Psoas muscle (tissue), 8 donors: Measurements from ENCODE around the gene ZKSCAN2. TPM values are rescaled to one million over a fixed set of nuclear protein-coding genes. Genes with fewer than 3 reads are reported as not detected.

Source experiments
- ATAC-seq, 4 donors: fragments of 200-7000 bp; cut with Tn5 transposase; one replicate each; pipeline ENCODE4 v1.9.1; 2020; ENCODE audit warnings: moderate library complexity in 3 of 4, mild to moderate bottlenecking in 2 of 4
- DNase-seq, 2 donors: peaks; one replicate each; pipeline ENCODE4 v3.0.0-alpha.2; 2020
- H3K27ac ChIP-seq: fragments of 200-600 bp; one replicate; pipeline ENCODE4 v1.8.0; 2022
- H3K27me3 ChIP-seq, 3 donors: fragments of 200-600 bp in 1 of 3; one replicate each; pipeline versions ENCODE4 v1.6.1 to v1.8.0; 2013 to 2022; ENCODE audit warnings: low read length in 2 of 3, mild to moderate bottlenecking in 2 of 3, moderate library complexity in 1 of 3; ENCODE audit not compliant: insufficient read depth in 3 of 3
- H3K36me3 ChIP-seq, 2 donors: fragments of 200-600 bp in 1 of 2; one replicate each; pipeline versions ENCODE4 v1.6.1 to v1.8.0; 2013 to 2022; ENCODE audit warnings: low read depth in 1 of 2, mild to moderate bottlenecking in 1 of 2, moderate library complexity in 1 of 2; ENCODE audit not compliant: insufficient read depth in 1 of 2
- H3K4me1 ChIP-seq: fragments of 200-600 bp; one replicate; pipeline ENCODE4 v1.8.0; 2022
- H3K4me3 ChIP-seq: fragments of 200-600 bp; one replicate; pipeline ENCODE4 v1.8.0; 2022; ENCODE audit warnings: mild to moderate bottlenecking
- H3K9me3 ChIP-seq: fragments of 200-600 bp; one replicate; pipeline ENCODE4 v1.8.0; 2022
- WGBS, 3 donors: extraction: QIAGEN DNeasy Blood & Tissue Kit; methylation state at CpG; one replicate each; pipeline versions ENCODE4 v1.1.6 to v1.1.7; 2013; 5-methylcytosine and 5-hydroxymethylcytosine counted together
- intact Hi-C, 2 donors: fragments of 100-400 bp; cut with DNase I; formaldehyde crosslinking; loops; one replicate each; pipeline versions ENCODE4 v1.11.0 to v1.14.2; 2022
- polyA plus RNA-seq, 3 donors: library from polyadenylated mRNA; stranded (reverse); fragments of 200-250 nt; gene quantifications; one replicate each; pipeline ENCODE4 v1.2.3, GENCODE V29; 2013
- total RNA-seq, 4 donors: library from RNA; stranded (reverse); fragmentation: NEBNext Ultra II Directional in 2 of 4; extraction: Animal tissue kit (Norgen Biotek cat#: 25700) in 2 of 4; gene quantifications; one replicate each; pipeline versions ENCODE4 v1.2.1 to v1.2.4, GENCODE V29; 2021 to 2023
- TF ChIP-seq, protein P1 (sequence below): fragments of 200-600 bp; IDR thresholded peaks from one replicate; pipeline ENCODE4 v1.8.0; 2022; ENCODE audit warnings: antibody characterized with exemption
- donor health status: healthy with polysubstance abuse.
- donor health status: DM: no; HTN: no; CAD: no; lungs with moderate emphysema.
- donor health status: Bipolar disorder and iron deficiency.
- donor health status: healthy.
- donor health status: DM: yes; HTN: yes; CAD: no.
- donor health status: DM: no; HTN: no; CAD: no.
- donor health status: DM: no; HTN: no; CAD: no.
- donor health status: DM: yes; HTN: yes; CAD: no.

Gene ZKSCAN2
- total and polyA plus RNA-seq, 7 donors, result 1.4 to 6.8 (median 5.2) TPM

DNA sequence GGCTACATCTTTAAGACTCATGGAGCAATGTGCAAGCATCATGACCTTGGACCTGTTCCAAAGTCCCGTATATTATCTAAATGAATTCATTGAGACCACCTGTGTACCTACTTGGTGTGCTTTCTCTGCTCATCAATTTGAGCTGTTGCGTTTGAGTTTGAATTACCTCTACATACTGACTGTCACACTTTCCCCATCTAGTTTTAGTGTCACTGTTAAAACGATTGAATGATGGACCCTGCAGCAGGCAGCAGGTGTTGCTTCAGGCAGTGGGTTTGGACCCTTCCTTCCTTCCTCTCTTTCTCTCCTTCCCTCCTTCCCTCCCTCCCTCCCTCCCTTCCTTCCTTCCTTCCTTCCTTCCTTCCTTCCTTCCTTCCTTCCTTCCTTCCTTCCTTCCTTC, 33.9 kb upstream of the ZKSCAN2 start:
- no peak for DNase-seq
- no peaks in the 10 kb centered on the region for H3K27me3 ChIP-seq
- no peak overlapping the region for H3K27ac ChIP-seq
- TF ChIP-seq, protein P1, sequence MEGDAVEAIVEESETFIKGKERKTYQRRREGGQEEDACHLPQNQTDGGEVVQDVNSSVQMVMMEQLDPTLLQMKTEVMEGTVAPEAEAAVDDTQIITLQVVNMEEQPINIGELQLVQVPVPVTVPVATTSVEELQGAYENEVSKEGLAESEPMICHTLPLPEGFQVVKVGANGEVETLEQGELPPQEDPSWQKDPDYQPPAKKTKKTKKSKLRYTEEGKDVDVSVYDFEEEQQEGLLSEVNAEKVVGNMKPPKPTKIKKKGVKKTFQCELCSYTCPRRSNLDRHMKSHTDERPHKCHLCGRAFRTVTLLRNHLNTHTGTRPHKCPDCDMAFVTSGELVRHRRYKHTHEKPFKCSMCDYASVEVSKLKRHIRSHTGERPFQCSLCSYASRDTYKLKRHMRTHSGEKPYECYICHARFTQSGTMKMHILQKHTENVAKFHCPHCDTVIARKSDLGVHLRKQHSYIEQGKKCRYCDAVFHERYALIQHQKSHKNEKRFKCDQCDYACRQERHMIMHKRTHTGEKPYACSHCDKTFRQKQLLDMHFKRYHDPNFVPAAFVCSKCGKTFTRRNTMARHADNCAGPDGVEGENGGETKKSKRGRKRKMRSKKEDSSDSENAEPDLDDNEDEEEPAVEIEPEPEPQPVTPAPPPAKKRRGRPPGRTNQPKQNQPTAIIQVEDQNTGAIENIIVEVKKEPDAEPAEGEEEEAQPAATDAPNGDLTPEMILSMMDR, result no peak
- 40 to 63% (median 50%) methylated on average over 3 of the region's 3 CpGs for WGBS, 3 donors
- intact Hi-C loops, result no loop called here
- no peaks in the 10 kb centered on the region for H3K36me3 ChIP-seq
- H3K4me3 ChIP-seq, result no peak overlapping the region
- no peaks in the 10 kb centered on the region for H3K4me1 ChIP-seq
- H3K9me3 ChIP-seq, result no peaks in the 10 kb centered on the region
- no peak for ATAC-seq

DNA sequence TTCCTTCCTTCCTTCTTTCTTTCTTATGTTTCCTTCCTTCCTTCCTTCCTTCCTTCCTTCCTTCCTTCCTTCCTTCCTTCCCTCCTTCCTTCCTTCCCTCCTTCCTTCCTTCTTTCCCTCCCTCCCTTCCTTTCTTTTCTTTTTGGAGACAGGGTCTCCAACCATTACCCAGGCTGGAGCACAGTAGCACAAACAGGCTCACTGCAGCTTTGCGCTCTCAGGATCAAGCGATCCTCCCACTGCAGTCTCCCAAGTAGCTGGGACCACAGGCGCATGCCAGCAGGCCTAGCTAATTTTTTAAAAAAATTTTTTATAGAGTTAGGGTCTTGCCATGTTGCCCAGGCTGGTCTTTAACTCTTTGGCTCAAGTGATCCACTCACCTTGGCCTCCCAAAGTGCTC, 31.8 kb upstream of the ZKSCAN2 start:
- ATAC-seq (no peak), DNase-seq (no peak)
- H3K27ac ChIP-seq, result no peak overlapping the region
- intact Hi-C loops, result no loop called here
- WGBS, 3 donors, result 95 to 98% (median 97%) methylated on average over 3 of the region's 3 CpGs
- peaks cover 1% of the 10 kb centered on the region for H3K9me3 ChIP-seq
- H3K27me3 ChIP-seq, result no peaks in the 10 kb centered on the region
- TF ChIP-seq, protein P1, result no peak
- H3K4me1 ChIP-seq, result no peaks in the 10 kb centered on the region
- H3K4me3 ChIP-seq, result no peak overlapping the region
- no peaks in the 10 kb centered on the region for H3K36me3 ChIP-seq

DNA sequence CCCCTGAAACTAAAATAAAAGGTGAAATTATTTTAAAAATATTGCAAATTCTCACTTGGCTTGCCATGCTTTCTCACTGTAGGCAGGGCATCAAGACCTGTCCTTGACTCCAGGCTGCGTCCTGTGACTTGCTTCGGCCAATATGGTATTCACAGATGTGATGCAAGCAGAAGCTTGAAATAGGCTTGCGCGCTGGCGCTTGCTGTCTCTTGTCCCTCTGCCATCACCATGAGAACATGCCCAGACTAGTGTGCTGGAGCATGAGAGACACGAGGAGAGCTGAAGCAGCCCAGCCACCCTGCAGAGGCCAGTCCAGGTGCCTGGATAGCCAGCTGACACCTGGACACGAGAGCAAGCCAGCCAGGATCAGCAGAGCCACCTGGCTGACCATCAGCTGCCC, 21.8 kb upstream of the ZKSCAN2 start:
- Histone ChIP-seq H3K9me3 (peaks cover 5% of the 10 kb centered on the region), H3K36me3 (no peaks in the 10 kb centered on the region), H3K27me3 (no peaks in the 10 kb centered on the region), H3K4me3 (no peak overlapping the region), H3K4me1 (no peaks in the 10 kb centered on the region), H3K27ac (no peak overlapping the region)
- 63 to 73% (median 72%) methylated on average over 7 of the region's 7 CpGs for WGBS, 3 donors
- TF ChIP-seq, protein P1, result no peak
- DNase-seq (no peak), ATAC-seq (peak; percentile 78 to 96 (median 88))
- intact Hi-C loops, result no loop called here

DNA sequence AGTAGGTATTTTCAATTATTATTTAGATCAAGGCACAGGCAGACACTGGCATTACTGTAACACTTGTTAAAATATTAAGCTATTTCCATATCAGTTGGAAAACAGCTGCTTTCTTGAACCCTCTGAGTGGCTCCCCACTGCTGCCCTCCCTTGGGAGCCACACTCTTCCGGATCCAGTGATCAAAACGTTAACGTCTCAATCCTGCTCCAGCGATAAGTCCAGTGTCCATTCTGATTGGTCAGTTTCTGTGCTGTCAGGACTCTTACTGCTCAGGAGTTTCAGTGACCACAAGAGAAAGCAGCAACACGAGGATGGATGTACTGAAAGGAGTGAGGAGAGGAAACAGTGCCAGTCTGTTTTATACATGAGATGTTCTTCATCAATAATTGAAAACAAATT, 13.8 kb upstream of the ZKSCAN2 start:
- Histone ChIP-seq H3K36me3 (no peaks in the 10 kb centered on the region), H3K27me3 (no peaks in the 10 kb centered on the region), H3K4me3 (no peak overlapping the region), H3K9me3 (no peaks in the 10 kb centered on the region), H3K27ac (no peak overlapping the region), H3K4me1 (no peaks in the 10 kb centered on the region)
- DNase-seq (no peak), ATAC-seq (no peak)
- TF ChIP-seq, protein P1, result no peak
- 48 to 53% (median 51%) methylated on average over 5 of the region's 5 CpGs for WGBS, 3 donors
- intact Hi-C loops, result no loop called here

DNA sequence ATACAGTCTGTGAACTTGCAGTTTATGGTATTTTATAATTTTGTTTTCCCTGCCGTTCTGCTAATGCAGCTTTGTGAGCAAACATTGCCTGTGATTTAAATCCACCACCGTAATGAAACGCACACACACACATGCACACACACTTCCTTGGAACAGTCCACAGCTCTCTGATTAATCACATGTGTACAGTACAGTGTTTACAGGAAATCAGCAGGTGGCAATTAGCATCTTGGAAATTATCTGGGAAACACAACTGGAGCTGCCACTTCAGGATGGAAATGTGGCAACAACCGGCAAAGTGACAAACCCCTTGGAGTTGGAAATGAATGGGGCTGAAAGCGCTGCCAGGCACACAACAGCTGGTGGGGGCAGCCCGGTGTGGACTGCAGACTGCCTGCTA, 12.9 kb upstream of the ZKSCAN2 start:
- TF ChIP-seq, protein P1, result no peak
- DNase-seq (no peak), ATAC-seq (peak in 1 of 4 donors; percentile 14)
- Histone ChIP-seq H3K27ac (no peak overlapping the region), H3K9me3 (no peaks in the 10 kb centered on the region), H3K27me3 (no peaks in the 10 kb centered on the region), H3K4me1 (no peaks in the 10 kb centered on the region), H3K36me3 (no peaks in the 10 kb centered on the region), H3K4me3 (no peak overlapping the region)
- intact Hi-C loops, result no loop called here
- WGBS, 3 donors, result 39 to 58% (median 57%) methylated on average over 6 of the region's 6 CpGs
